Immature natural killer cell (primary cell): ENCODE results near the gene KLHL9. TPM values are rescaled to one million over a fixed set of nuclear protein-coding genes. Genes with fewer than 3 reads are reported as not detected.
"Not testable (repeated sequence)": the region's sequence is repeated elsewhere in the genome, so short reads cannot be mapped to it uniquely, and the experiment has no call there.

Experiments used
- DNase-seq, 3 donors: peaks; one replicate each; pipeline ENCODE4 v3.0.0; 2022; ENCODE audit warnings: mixed read lengths in 1 of 3
- H3K27ac Mint-ChIP-seq, 6 donors: one replicate each; pipeline ENCODE4 v1.8.0; 2020; ENCODE audit warnings: mixed read lengths in 6 of 6, mild to moderate bottlenecking in 5 of 6, inconsistent platforms in 4 of 6, moderate library complexity in 3 of 6
- H3K27me3 Mint-ChIP-seq, 3 donors: one replicate each; pipeline ENCODE4 v1.8.0; 2020 to 2021; ENCODE audit warnings: low read depth in 3 of 3, mild to moderate bottlenecking in 3 of 3, mixed read lengths in 3 of 3, moderate library complexity in 3 of 3, inconsistent platforms in 1 of 3
- H3K36me3 Mint-ChIP-seq, 3 donors: one replicate each; pipeline ENCODE4 v1.8.0; 2020; ENCODE audit warnings: mixed read lengths in 3 of 3, inconsistent platforms in 2 of 3, mild to moderate bottlenecking in 2 of 3
- H3K4me1 Mint-ChIP-seq, 2 donors: one replicate each; pipeline ENCODE4 v1.8.0; 2020; ENCODE audit warnings: inconsistent platforms in 2 of 2, mild to moderate bottlenecking in 2 of 2, mixed read lengths in 2 of 2, moderate library complexity in 1 of 2
- H3K4me3 Mint-ChIP-seq, 5 donors: one replicate each; pipeline ENCODE4 v1.8.0; 2020; ENCODE audit warnings: mild to moderate bottlenecking in 5 of 5, mixed read lengths in 5 of 5, inconsistent platforms in 3 of 5, moderate library complexity in 3 of 5
- H3K9me3 Mint-ChIP-seq, 6 donors: one replicate each; pipeline ENCODE4 v1.8.0; 2020; ENCODE audit warnings: mild to moderate bottlenecking in 6 of 6, mixed read lengths in 6 of 6, inconsistent platforms in 4 of 6, moderate library complexity in 3 of 6
- polyA plus RNA-seq, 3 donors: library from polyadenylated mRNA; unstranded; fragments of 300-500 nt; fragmentation: Illumina TruSeq; gene quantifications; one replicate each; pipeline ENCODE4 v1.2.3, GENCODE V29; 2021

Gene KLHL9, protein sequence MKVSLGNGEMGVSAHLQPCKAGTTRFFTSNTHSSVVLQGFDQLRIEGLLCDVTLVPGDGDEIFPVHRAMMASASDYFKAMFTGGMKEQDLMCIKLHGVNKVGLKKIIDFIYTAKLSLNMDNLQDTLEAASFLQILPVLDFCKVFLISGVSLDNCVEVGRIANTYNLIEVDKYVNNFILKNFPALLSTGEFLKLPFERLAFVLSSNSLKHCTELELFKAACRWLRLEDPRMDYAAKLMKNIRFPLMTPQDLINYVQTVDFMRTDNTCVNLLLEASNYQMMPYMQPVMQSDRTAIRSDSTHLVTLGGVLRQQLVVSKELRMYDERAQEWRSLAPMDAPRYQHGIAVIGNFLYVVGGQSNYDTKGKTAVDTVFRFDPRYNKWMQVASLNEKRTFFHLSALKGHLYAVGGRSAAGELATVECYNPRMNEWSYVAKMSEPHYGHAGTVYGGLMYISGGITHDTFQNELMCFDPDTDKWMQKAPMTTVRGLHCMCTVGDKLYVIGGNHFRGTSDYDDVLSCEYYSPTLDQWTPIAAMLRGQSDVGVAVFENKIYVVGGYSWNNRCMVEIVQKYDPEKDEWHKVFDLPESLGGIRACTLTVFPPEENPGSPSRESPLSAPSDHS
- polyA plus RNA-seq: 10 to 100 TPM in 2 of 3 donors, 1 to 10 TPM in 1; 7.5 to 14.2 (median 13.7) TPM

GRCh38 chr9:21334701-21335632, at the start of gene KLHL9:
Gene KLHL9, minus strand, starts transcription at chr9:21335404. Its CDS starts 545 bp downstream, at chr9:21334859.
- peaks cover 0 to 10% (median 8%) of the 10 kb centered on the region in 3 donors for H3K27me3 Mint-ChIP-seq
- DNase-seq: peak; percentile 85 to 89 (median 89)
- no peaks in the 10 kb centered on the region for H3K9me3 Mint-ChIP-seq
- peak within 1 kb of the TSS; percentile 90 to 95 (median 93) for H3K4me3 Mint-ChIP-seq
- peak within 1 kb of the TSS; percentile 91 to 97 (median 94) for H3K27ac Mint-ChIP-seq
- H3K4me1 Mint-ChIP-seq: peaks cover 47 to 60% of the 10 kb centered on the region in 2 donors
- peaks cover 3 to 6% (median 6%) of the 10 kb centered on the region in 3 donors for H3K36me3 Mint-ChIP-seq

GRCh38 chr9:21383627-21384026, 48.4 kb upstream of the KLHL9 start:
- no peak overlapping the region for H3K27ac Mint-ChIP-seq
- H3K36me3 Mint-ChIP-seq: peaks cover 0 to 3% (median 0%) of the 10 kb centered on the region in 3 donors
- H3K4me3 Mint-ChIP-seq: no peak overlapping the region
- H3K27me3 Mint-ChIP-seq: peaks cover 2 to 15% (median 6%) of the 10 kb centered on the region in 3 donors
- H3K4me1 Mint-ChIP-seq: peaks cover 8 to 14% of the 10 kb centered on the region in 2 donors
- no peaks in the 10 kb centered on the region for H3K9me3 Mint-ChIP-seq
- DNase-seq: no peak

DNA sequence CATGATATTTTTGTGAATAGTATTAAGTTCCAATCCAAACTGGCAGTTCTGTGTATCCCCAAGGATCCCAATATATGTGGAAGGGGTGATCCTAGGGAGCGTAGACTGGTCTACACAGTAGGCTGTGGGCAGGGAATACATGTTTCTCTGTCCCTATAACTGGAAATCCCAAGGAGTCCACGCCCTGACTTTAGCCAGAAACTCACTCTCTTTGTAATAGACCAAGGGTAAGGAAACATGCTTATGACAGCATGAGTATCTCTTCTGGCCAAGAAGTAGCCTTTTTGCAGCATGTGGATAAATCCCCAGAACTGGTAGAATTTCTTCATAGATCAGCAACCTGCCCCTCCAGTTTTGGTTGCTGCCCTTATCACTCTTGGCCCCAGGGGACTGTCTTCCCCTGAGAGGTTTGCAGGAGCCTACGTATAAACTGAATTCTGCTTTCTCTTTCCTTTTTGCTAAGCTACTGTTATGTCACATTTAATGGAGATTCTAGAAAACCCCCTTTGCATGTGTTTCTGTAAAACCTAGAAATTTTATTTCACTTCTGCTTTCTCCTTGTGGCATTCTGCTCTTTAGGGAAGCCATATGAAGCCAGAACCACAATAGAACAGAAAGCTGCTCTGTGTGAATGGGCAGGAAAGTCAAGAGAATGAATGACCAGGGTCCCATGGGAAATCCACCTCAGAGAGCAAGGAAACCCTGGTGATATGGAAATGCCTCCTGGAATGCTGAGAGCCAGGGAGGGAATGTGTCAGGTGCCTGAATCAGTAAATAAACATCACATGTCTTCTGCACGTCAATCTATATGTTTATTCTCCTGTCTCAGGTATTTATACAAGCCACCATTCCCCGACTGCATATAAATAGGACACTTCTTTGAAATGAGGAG, 46.5 kb upstream of the KLHL9 start:
- Mint-ChIP-seq H3K27me3 (peaks cover 2 to 16% (median 10%) of the 10 kb centered on the region in 3 donors), H3K4me1 (peaks cover 8 to 14% of the 10 kb centered on the region in 2 donors), H3K4me3 (no peak overlapping the region), H3K36me3 (no peaks in the 10 kb centered on the region), H3K27ac (no peak overlapping the region), H3K9me3 (no peaks in the 10 kb centered on the region)
- peak in 1 of 3 donors; percentile 15 for DNase-seq

DNA sequence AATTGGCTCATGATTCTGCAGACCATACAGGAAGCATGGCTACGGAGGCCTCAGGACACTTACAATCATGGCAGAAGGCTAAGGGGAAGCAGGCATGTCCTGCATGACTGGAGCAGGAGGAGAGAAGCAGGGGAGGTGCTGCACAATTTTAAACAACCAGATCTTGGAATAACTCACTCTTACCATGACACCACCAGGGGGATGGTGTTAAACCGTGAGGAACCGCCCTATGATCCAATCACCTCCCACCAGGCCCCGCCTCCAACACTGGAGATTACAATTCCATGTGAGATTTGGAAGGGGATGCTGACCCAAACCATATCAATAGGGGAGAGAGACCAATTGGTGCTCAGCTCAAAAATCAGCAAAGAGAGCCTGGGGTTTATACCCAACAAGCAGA, 36.3 kb upstream of the KLHL9 start:
- not testable (repeated sequence) for H3K36me3 Mint-ChIP-seq, H3K4me1 Mint-ChIP-seq, H3K27ac Mint-ChIP-seq, H3K27me3 Mint-ChIP-seq, H3K9me3 Mint-ChIP-seq, H3K4me3 Mint-ChIP-seq, DNase-seq

DNA sequence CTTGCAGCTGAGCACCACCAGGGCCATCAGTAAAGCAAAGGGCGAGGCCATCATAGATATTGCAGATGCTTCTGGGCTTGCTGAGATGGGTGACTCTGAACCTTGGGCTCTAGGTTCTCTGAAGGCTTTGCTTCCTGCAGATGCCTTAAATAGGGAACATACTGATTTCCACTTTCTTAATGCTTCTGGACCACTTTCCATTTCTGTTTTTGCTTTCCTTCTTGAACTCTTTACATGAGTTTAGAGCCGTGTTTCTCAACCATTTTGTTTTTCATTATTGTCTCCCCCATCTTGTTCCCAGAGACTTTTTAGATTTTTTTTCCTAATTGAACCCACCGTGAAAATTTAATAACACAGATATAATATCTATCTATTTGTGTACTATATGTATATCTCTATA, 32.8 kb upstream of the KLHL9 start, which contains the start of gene IFNA13:
TSS of gene IFNA13 (minus strand) at position 101 of the 400 bp plus-strand sequence. CDS start at position 54, 47 bp downstream.
- Mint-ChIP-seq H3K9me3 (no peaks in the 10 kb centered on the region), H3K27ac (no peak within 1 kb of the TSS), H3K27me3 (peaks cover 2 to 15% (median 14%) of the 10 kb centered on the region in 3 donors), H3K4me3 (no peak within 1 kb of the TSS), H3K36me3 (no peaks in the 10 kb centered on the region), H3K4me1 (no peaks in the 10 kb centered on the region)
- DNase-seq: no peak

GRCh38 chr9:21367169-21367568, 32.0 kb upstream of the KLHL9 start:
- not testable (repeated sequence) for H3K27ac Mint-ChIP-seq, H3K9me3 Mint-ChIP-seq
- peaks cover 2 to 15% (median 14%) of the 10 kb centered on the region in 3 donors for H3K27me3 Mint-ChIP-seq

GRCh38 chr9:21362287-21362686, 27.1 kb upstream of the KLHL9 start:
- H3K36me3 Mint-ChIP-seq: peaks cover 0 to 3% (median 0%) of the 10 kb centered on the region in 3 donors
- peaks cover 0 to 11% (median 4%) of the 10 kb centered on the region in 3 donors for H3K27me3 Mint-ChIP-seq
- no peak overlapping the region for H3K4me3 Mint-ChIP-seq
- H3K27ac Mint-ChIP-seq: no peak overlapping the region
- H3K4me1 Mint-ChIP-seq: peaks cover 8 to 16% of the 10 kb centered on the region in 2 donors
- no peaks in the 10 kb centered on the region for H3K9me3 Mint-ChIP-seq
- DNase-seq: no peak

More at GRCh38 chr9:21367169-21367568, 32.0 kb upstream of the KLHL9 start:
- H3K4me3 Mint-ChIP-seq, H3K4me1 Mint-ChIP-seq, H3K36me3 Mint-ChIP-seq, DNase-seq: not testable (repeated sequence)

- Mint-ChIP-seq H3K27me3 (peaks cover 0 to 3% (median under 1%) of the 10 kb centered on the region in 3 donors), H3K4me3 (peak overlapping the region; percentile 32 to 74 (median 52))
- DNase-seq: peak in 1 of 3 donors; percentile 13
Measured at GRCh38 chr9:21357479-21358460, 22.6 kb upstream of the KLHL9 start.

GRCh38 chr9:21350787-21351186, 15.6 kb upstream of the KLHL9 start, which contains the start of gene IFNA6:
Gene IFNA6, minus strand, starts transcription at chr9:21350887. Its CDS starts 0 bp downstream, at chr9:21350887.
- H3K4me3 Mint-ChIP-seq: no peak within 1 kb of the TSS
- peaks cover 0 to 2% (median 0%) of the 10 kb centered on the region in 6 donors for H3K9me3 Mint-ChIP-seq
- H3K27me3 Mint-ChIP-seq: peaks cover 4 to 13% (median 5%) of the 10 kb centered on the region in 3 donors
- no peak for DNase-seq
- no peak within 1 kb of the TSS for H3K27ac Mint-ChIP-seq
- H3K36me3 Mint-ChIP-seq: peaks cover 0 to 4% (median 0%) of the 10 kb centered on the region in 3 donors
- H3K4me1 Mint-ChIP-seq: no peaks in the 10 kb centered on the region

More at GRCh38 chr9:21357479-21358460, 22.6 kb upstream of the KLHL9 start:
- H3K4me1 Mint-ChIP-seq: peaks cover 8 to 19% of the 10 kb centered on the region in 2 donors
- H3K9me3 Mint-ChIP-seq: no peaks in the 10 kb centered on the region
- H3K36me3 Mint-ChIP-seq: peaks cover 0 to 8% (median 0%) of the 10 kb centered on the region in 3 donors
- peak overlapping the region; percentile 20 to 82 (median 60) for H3K27ac Mint-ChIP-seq

DNA sequence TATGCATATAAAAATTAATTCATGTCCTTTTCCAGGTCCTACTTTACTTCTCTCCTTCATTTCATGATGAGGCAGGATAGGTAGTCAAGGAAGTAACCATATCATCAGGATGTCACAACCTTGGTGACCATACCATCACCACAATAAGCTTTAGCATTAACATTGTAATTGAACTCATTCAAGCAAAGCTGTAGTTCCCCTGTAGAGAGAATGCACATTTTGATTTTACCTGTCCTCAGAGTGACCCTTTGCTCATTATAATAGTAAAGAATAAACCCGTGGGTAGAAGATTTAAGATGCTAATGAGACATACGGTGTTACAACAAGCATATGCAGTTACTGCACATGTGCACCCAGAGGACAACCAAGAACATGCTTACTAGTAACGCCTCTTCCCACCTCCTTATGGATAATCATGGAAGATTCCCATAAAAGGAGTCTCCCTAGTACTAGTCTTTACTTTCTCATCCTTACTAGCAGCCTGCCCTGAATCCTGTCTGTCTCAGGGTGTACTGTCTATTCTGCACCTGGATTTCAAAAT, 13.3 kb upstream of the KLHL9 start:
- no peaks in the 10 kb centered on the region for H3K36me3 Mint-ChIP-seq
- H3K9me3 Mint-ChIP-seq: peaks cover 0 to 2% (median 0%) of the 10 kb centered on the region in 6 donors
- no peak overlapping the region for H3K27ac Mint-ChIP-seq
- no peak for DNase-seq
- no peaks in the 10 kb centered on the region for H3K4me1 Mint-ChIP-seq
- no peak overlapping the region for H3K4me3 Mint-ChIP-seq
- H3K27me3 Mint-ChIP-seq: peaks cover 7 to 19% (median 14%) of the 10 kb centered on the region in 3 donors

- H3K4me3 Mint-ChIP-seq: no peak overlapping the region
- peaks cover 6 to 14% (median 8%) of the 10 kb centered on the region in 3 donors for H3K27me3 Mint-ChIP-seq
- H3K9me3 Mint-ChIP-seq: no peaks in the 10 kb centered on the region
- peaks cover 5 to 7% of the 10 kb centered on the region in 2 donors for H3K4me1 Mint-ChIP-seq
- no peaks in the 10 kb centered on the region for H3K36me3 Mint-ChIP-seq
- DNase-seq: no peak
- no peak overlapping the region for H3K27ac Mint-ChIP-seq
Measured at GRCh38 chr9:21340735-21341134, 5.5 kb upstream of the KLHL9 start.
